Prostate gland (tissue), 2 donors: ENCODE measurements around the gene TTLL13. TPM values are rescaled to one million over a fixed set of nuclear protein-coding genes. Genes with fewer than 3 reads are reported as not detected.
A peak's percentile ranks its signal among the peaks of the same experiment; 100 is the strongest.

ENCODE experiments used
- DNase-seq: peaks from one replicate; pipeline ENCODE4 v3.0.0-alpha.2; 2019; ENCODE audit warnings: low spot score
- H3K27ac ChIP-seq, 2 donors: fragments of 200-600 bp; sonication (generic); 2 replicates each; pipeline ENCODE4 v1.5.1; 2017 to 2019
- H3K27me3 ChIP-seq: fragments of 200-600 bp; sonication (generic); replicated peaks from 2 replicates; pipeline ENCODE4 v1.5.1; 2019; ENCODE audit not compliant: insufficient read depth
- H3K36me3 ChIP-seq, 2 donors: fragments of 200-600 bp; sonication (generic); 1 replicate in 1 of 2; 2 replicates in 1 of 2; pipeline versions ENCODE4 v1.5.1 to v1.8.1; 2017 to 2019
- H3K4me1 ChIP-seq: fragments of 200-600 bp; sonication (generic); replicated peaks from 2 replicates; pipeline ENCODE4 v1.5.1; 2019
- H3K4me3 ChIP-seq, 2 donors: fragments of 200-600 bp; sonication (generic); 2 replicates each; pipeline ENCODE4 v1.5.1; 2017 to 2019
- H3K9me3 ChIP-seq: fragments of 200-600 bp; sonication (generic); 2 replicates; pipeline ENCODE4 v1.5.1; 2017
- CTCF ChIP-seq, 4 experiments: fragments of 200-600 bp in 2 of 4; fragments of 450-650 bp in 2 of 4; sonication (generic) in 2 of 4; IDR thresholded peaks; 1 replicate in 3 of 4; 2 replicates in 1 of 4; pipeline ENCODE4 v1.5.1; 2016 to 2019; ENCODE audit warnings: antibody characterized with exemption in 4 of 4, mild to moderate bottlenecking in 2 of 4, moderate library complexity in 2 of 4
- POLR2A ChIP-seq: fragments of 450-650 bp; IDR thresholded peaks from one replicate; pipeline ENCODE4 v1.6.1; 2016; ENCODE audit warnings: antibody characterized with exemption, mild to moderate bottlenecking
- POLR2AphosphoS5 ChIP-seq: sonication (generic); formaldehyde crosslinking; IDR thresholded peaks from one replicate; pipeline ENCODE4 v1.6.1; 2017; ENCODE audit warnings: antibody characterized with exemption
- WGBS: methylation state at CpG from one replicate; pipeline ENCODE4 v1.1.5; 2018; 5-methylcytosine and 5-hydroxymethylcytosine counted together
- intact Hi-C: fragments of 100-400 bp; cut with DNase I; formaldehyde crosslinking; loops from one replicate; pipeline ENCODE4 v1.14.2; 2022
- total RNA-seq, 2 donors: library from RNA; depleted of rRNA; stranded (reverse); fragments of >200 nt; gene quantifications; one replicate each; pipeline ENCODE4 v1.1.0, GENCODE V29; 2016

TTLL13 gene
- total RNA-seq, 2 donors from 2014 or later, result 0.51 TPM; not detected in 1

- no peak for DNase-seq
- H3K4me3 ChIP-seq, result no peak overlapping the region
- no peak for TF ChIP-seq POLR2AphosphoS5
- no peak for TF ChIP-seq POLR2A
- no peaks in the 10 kb centered on the region for H3K27me3 ChIP-seq
- H3K4me1 ChIP-seq, result peaks cover 18% of the 10 kb centered on the region
- intact Hi-C loops, result loop anchor here (5.0 to 10.0 kb wide), 3 partner anchors 210 to 462 kb away; partner anchors contain the start of genes MESP1 and ZNF710
- WGBS, result 74% methylated on average over 8 of the region's 8 CpGs
- no peaks in the 10 kb centered on the region for H3K9me3 ChIP-seq
- no peaks in the 10 kb centered on the region for H3K36me3 ChIP-seq
- H3K27ac ChIP-seq, result no peak overlapping the region
Measured at GRCh38 chr15:90214553-90215196, 34.7 kb upstream of the TTLL13 start.

GRCh38 chr15:90217671-90218394 lies 31.5 kb upstream of the TTLL13 start:
- no peaks in the 10 kb centered on the region for H3K36me3 ChIP-seq
- H3K27me3 ChIP-seq, result no peaks in the 10 kb centered on the region
- peaks cover 6% of the 10 kb centered on the region for H3K4me1 ChIP-seq
- 88% methylated on average over 9 of the region's 9 CpGs for WGBS
- no peaks in the 10 kb centered on the region for H3K9me3 ChIP-seq
- H3K27ac ChIP-seq, result peak overlapping the region in 1 of 2 donors; percentile 29
- intact Hi-C loops, result loop anchor here (10.0 kb wide), 2 partner anchors 213 to 313 kb away; partner anchors contain the start of gene ZNF710
- no peak overlapping the region for H3K4me3 ChIP-seq
- no peak for DNase-seq
- TF ChIP-seq CTCF (IDR thresholded peaks at IDR 0.05) (no peak), POLR2AphosphoS5 (no peak)

- intact Hi-C loops, result loop anchor here (10.0 kb wide), 2 partner anchors 215 to 315 kb away; partner anchors contain the start of gene ZNF710
- H3K36me3 ChIP-seq, result peaks cover 5 to 13% of the 10 kb centered on the region in 2 donors
- H3K27me3 ChIP-seq, result no peaks in the 10 kb centered on the region
- peak overlapping the region in 1 of 2 donors; percentile 29 for H3K27ac ChIP-seq
- WGBS, result 63% methylated on average over 17 of the region's 17 CpGs
- no peak overlapping the region for H3K4me3 ChIP-seq
- peaks cover 2% of the 10 kb centered on the region for H3K4me1 ChIP-seq
- DNase-seq, result no peak
- TF ChIP-seq CTCF (IDR thresholded peaks at IDR 0.05), result peak; percentile 24 to 69 (median 62)
- no peak for TF ChIP-seq POLR2AphosphoS5
- no peaks in the 10 kb centered on the region for H3K9me3 ChIP-seq
Measured at GRCh38 chr15:90219421-90220141, 29.8 kb upstream of the TTLL13 start.

- WGBS, result 44% methylated on average over 14 of the region's 14 CpGs
- H3K27me3 ChIP-seq, result no peaks in the 10 kb centered on the region
- H3K27ac ChIP-seq, result peak overlapping the region; percentile 75 to 76
- peaks cover 11 to 24% of the 10 kb centered on the region in 2 donors for H3K36me3 ChIP-seq
- no peak for TF ChIP-seq POLR2A
- peak; percentile 63 for TF ChIP-seq POLR2AphosphoS5
- TF ChIP-seq CTCF (IDR thresholded peaks at IDR 0.05), result peak; percentile 35 to 86 (median 70)
- peak; percentile 71 for DNase-seq
- intact Hi-C loops, result no loop called here
- no peak overlapping the region for H3K4me3 ChIP-seq
- peaks cover 2% of the 10 kb centered on the region for H3K4me1 ChIP-seq
- no peaks in the 10 kb centered on the region for H3K9me3 ChIP-seq
Measured at GRCh38 chr15:90221246-90221900, 28.0 kb upstream of the TTLL13 start.

GRCh38 chr15:90222547-90222946 lies 26.8 kb upstream of the TTLL13 start:
- DNase-seq, result no peak
- 87% methylated on average over 2 of the region's 2 CpGs for WGBS
- Histone ChIP-seq H3K4me1 (peaks cover 2% of the 10 kb centered on the region), H3K4me3 (no peak overlapping the region), H3K36me3 (peaks cover 11 to 26% of the 10 kb centered on the region in 2 donors), H3K27ac (no peak overlapping the region), H3K27me3 (no peaks in the 10 kb centered on the region), H3K9me3 (no peaks in the 10 kb centered on the region)
- TF ChIP-seq CTCF (IDR thresholded peaks at IDR 0.05) (no peak), POLR2AphosphoS5 (no peak), POLR2A (no peak)
- intact Hi-C loops, result no loop called here
